ENCODE results near the gene WNT9A.

DNA sequence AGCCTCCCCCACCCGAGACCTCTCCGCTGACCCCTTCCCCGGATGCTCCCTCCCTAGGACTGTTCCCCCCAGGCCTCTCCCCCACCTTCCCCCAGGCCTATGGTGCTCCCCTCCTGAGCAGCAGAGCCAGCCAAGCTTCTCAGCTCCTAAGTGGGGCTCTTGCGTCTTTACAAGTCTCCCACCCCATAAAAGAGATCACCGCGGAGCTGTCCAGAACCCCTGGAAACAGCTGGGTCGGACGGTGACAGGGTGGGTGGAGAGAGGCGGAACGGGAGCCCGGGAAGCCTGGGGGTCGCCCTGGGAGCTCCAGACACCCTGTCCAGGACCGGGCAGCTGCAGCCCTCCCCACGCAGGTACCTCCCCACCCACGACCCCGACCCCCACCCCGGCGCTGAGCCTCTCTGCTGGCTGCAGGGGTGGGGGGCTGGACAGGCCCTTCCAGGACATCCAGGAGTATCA is 61.2 kb downstream of the WNT9A start:
- TF ChIP-seq TAF1 (IDR thresholded peaks at IDR 0.05; ENCODE audit: borderline replicate concordance, low read depth, low read length): no peak
- TF ChIP-seq POLR2A (IDR thresholded peaks at IDR 0.05; ENCODE audit: low read depth, low read length): no peak
- no peak for TF ChIP-seq POLR2AphosphoS5 (IDR thresholded peaks at IDR 0.05; ENCODE audit: low read depth, low read length)
